ENCODE results near the gene MAST4.
A peak's percentile ranks its signal among the peaks of the same experiment; 100 is the strongest.

- TF ChIP-seq, protein P1, sequence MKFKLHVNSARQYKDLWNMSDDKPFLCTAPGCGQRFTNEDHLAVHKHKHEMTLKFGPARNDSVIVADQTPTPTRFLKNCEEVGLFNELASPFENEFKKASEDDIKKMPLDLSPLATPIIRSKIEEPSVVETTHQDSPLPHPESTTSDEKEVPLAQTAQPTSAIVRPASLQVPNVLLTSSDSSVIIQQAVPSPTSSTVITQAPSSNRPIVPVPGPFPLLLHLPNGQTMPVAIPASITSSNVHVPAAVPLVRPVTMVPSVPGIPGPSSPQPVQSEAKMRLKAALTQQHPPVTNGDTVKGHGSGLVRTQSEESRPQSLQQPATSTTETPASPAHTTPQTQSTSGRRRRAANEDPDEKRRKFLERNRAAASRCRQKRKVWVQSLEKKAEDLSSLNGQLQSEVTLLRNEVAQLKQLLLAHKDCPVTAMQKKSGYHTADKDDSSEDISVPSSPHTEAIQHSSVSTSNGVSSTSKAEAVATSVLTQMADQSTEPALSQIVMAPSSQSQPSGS (tag by site-specific recombination; IDR thresholded peaks at IDR 0.05; ENCODE audit: low read depth), result peak; percentile 37
- TF ChIP-seq GLIS2 (tag by site-specific recombination; IDR thresholded peaks at IDR 0.05) (no peak), ZNF776 (tag by site-specific recombination; IDR thresholded peaks at IDR 0.05; ENCODE audit: borderline replicate concordance) (no peak), ZNF138 (tag by site-specific recombination; IDR thresholded peaks at IDR 0.05; ENCODE audit: borderline replicate concordance) (no peak), ZNF549 (tag by site-specific recombination; IDR thresholded peaks at IDR 0.05) (no peak), ZNF292 (tag by site-specific recombination; IDR thresholded peaks at IDR 0.05; ENCODE audit: borderline replicate concordance, low read depth) (no peak), TCF7L2 (IDR thresholded peaks at IDR 0.05; ENCODE audit: borderline replicate concordance, low read depth, low read length) (no peak), KLF8 (tag by site-specific recombination; IDR thresholded peaks at IDR 0.05) (no peak)
- TF ChIP-seq, protein P2, sequence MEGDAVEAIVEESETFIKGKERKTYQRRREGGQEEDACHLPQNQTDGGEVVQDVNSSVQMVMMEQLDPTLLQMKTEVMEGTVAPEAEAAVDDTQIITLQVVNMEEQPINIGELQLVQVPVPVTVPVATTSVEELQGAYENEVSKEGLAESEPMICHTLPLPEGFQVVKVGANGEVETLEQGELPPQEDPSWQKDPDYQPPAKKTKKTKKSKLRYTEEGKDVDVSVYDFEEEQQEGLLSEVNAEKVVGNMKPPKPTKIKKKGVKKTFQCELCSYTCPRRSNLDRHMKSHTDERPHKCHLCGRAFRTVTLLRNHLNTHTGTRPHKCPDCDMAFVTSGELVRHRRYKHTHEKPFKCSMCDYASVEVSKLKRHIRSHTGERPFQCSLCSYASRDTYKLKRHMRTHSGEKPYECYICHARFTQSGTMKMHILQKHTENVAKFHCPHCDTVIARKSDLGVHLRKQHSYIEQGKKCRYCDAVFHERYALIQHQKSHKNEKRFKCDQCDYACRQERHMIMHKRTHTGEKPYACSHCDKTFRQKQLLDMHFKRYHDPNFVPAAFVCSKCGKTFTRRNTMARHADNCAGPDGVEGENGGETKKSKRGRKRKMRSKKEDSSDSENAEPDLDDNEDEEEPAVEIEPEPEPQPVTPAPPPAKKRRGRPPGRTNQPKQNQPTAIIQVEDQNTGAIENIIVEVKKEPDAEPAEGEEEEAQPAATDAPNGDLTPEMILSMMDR (tag by site-specific recombination; IDR thresholded peaks at IDR 0.05), result no peak
- TF ChIP-seq, protein P3, sequence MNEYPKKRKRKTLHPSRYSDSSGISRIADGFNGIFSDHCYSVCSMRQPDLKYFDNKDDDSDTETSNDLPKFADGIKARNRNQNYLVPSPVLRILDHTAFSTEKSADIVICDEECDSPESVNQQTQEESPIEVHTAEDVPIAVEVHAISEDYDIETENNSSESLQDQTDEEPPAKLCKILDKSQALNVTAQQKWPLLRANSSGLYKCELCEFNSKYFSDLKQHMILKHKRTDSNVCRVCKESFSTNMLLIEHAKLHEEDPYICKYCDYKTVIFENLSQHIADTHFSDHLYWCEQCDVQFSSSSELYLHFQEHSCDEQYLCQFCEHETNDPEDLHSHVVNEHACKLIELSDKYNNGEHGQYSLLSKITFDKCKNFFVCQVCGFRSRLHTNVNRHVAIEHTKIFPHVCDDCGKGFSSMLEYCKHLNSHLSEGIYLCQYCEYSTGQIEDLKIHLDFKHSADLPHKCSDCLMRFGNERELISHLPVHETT (tag by site-specific recombination; IDR thresholded peaks at IDR 0.05), result no peak
These were observed 367.4 kb downstream of the MAST4 start for GRCh38 chr5:66963559-66963971.
